ENCODE measurements around the gene FUT6. TPM values are rescaled to one million over a fixed set of nuclear protein-coding genes. Genes with fewer than 3 reads are reported as not detected.

FUT6 gene
- total and polyA plus RNA-seq, 4 donors = 2.6 to 14.0 (median 7.3) TPM

DNA sequence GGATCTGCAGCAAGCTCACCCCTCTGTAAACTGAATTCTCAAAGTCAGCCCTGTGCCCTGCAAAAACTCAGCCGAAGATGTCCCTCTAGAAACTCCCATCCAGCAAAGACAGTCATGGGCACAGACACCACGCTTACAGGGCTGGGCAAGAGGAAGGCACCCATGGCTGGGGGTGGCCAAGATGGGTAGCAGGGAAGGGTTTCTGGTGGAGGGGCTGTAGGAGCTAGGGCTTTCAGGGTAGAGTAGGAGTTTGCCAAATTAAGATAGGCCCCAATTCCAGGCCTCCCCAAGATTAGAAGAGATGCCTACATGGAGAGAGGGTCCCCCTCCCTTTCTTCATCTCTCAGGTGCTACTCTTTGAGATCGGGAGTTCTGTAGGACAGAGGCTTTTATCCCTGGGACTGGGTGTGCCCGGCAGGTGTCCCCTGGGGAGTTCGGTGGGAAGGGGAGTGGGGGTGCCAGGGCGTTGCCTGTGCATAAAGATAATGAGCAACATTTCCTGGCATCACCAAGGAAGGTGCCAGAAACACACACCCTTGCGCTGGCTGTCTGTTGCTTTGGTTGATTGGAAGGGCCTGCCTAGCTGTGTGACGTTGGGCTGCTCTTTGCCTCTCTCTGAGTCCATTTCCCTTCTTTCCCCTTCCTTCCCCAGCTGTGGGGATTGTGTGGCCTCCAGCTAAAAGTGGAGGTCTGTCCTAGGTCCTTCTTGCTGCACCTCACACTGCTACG is 25.2 kb downstream of the FUT6 start:
- H3K4me1 ChIP-seq (ENCODE audit: control insufficient read depth in 4 of 4, insufficient read depth in 4 of 4, low read length in 3 of 4) = peaks cover 0 to 2% (median under 1%) of the 10 kb centered on the region in 4 donors
- H3K27me3 ChIP-seq (ENCODE audit: control insufficient read depth in 4 of 4, insufficient read depth in 4 of 4, low read length in 3 of 4) = no peaks in the 10 kb centered on the region
- H3K27ac ChIP-seq (ENCODE audit: low read depth in 1 of 2, low read length in 2 of 2) = no peak overlapping the region
- H3K9ac ChIP-seq (ENCODE audit: low read depth in 1 of 2, low read length in 2 of 2) = no peak overlapping the region
- TF ChIP-seq, protein P1, sequence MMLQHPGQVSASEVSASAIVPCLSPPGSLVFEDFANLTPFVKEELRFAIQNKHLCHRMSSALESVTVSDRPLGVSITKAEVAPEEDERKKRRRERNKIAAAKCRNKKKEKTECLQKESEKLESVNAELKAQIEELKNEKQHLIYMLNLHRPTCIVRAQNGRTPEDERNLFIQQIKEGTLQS (IDR thresholded peaks at IDR 0.05) = no peak
- no peak for TF ChIP-seq RXRA (IDR thresholded peaks at IDR 0.05)
- TF ChIP-seq RAD21 (IDR thresholded peaks at IDR 0.05) = no peak
- no peak for TF ChIP-seq FOXA1 (IDR thresholded peaks at IDR 0.05)
- H3K36me3 ChIP-seq (ENCODE audit: control insufficient read depth in 4 of 4, insufficient read depth in 3 of 4, low read depth in 1 of 4, low read length in 3 of 4) = peaks cover 0 to 1% (median 0%) of the 10 kb centered on the region in 4 donors
- no peak overlapping the region for H3K4me3 ChIP-seq (ENCODE audit: low read depth in 1 of 3, low read length in 3 of 3)
- H3K9me3 ChIP-seq (ENCODE audit: control insufficient read depth in 4 of 4, low read length in 3 of 4) = no peaks in the 10 kb centered on the region
- 81% methylated on average over 9 of the region's 9 CpGs for WGBS
- no peak for DNase-seq (ENCODE audit: low spot score)

DNA sequence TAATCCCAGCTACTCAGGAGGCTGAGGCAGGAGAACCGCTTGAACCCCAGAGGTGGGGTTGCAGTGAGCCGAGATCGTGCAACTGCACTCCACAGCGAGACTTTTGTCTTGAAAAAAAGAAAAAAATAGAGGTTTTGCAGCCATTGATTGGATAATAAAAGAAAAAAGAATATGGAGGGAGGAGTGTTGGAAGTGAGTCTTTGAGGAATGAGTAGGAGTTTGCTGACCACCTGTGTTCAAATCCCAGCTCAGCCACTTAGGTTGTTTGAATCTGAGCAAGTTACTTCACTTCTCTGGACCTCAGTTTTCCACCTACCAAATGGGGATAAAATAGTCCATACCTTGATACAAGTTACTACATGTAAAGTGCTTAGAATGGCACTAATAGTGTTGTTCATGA is 28.4 kb downstream of the FUT6 start:
- TF ChIP-seq, protein P2, sequence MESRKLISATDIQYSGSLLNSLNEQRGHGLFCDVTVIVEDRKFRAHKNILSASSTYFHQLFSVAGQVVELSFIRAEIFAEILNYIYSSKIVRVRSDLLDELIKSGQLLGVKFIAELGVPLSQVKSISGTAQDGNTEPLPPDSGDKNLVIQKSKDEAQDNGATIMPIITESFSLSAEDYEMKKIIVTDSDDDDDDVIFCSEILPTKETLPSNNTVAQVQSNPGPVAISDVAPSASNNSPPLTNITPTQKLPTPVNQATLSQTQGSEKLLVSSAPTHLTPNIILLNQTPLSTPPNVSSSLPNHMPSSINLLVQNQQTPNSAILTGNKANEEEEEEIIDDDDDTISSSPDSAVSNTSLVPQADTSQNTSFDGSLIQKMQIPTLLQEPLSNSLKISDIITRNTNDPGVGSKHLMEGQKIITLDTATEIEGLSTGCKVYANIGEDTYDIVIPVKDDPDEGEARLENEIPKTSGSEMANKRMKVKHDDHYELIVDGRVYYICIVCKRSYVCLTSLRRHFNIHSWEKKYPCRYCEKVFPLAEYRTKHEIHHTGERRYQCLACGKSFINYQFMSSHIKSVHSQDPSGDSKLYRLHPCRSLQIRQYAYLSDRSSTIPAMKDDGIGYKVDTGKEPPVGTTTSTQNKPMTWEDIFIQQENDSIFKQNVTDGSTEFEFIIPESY (IDR thresholded peaks at IDR 0.05) = no peak
- TF ChIP-seq, protein P3, sequence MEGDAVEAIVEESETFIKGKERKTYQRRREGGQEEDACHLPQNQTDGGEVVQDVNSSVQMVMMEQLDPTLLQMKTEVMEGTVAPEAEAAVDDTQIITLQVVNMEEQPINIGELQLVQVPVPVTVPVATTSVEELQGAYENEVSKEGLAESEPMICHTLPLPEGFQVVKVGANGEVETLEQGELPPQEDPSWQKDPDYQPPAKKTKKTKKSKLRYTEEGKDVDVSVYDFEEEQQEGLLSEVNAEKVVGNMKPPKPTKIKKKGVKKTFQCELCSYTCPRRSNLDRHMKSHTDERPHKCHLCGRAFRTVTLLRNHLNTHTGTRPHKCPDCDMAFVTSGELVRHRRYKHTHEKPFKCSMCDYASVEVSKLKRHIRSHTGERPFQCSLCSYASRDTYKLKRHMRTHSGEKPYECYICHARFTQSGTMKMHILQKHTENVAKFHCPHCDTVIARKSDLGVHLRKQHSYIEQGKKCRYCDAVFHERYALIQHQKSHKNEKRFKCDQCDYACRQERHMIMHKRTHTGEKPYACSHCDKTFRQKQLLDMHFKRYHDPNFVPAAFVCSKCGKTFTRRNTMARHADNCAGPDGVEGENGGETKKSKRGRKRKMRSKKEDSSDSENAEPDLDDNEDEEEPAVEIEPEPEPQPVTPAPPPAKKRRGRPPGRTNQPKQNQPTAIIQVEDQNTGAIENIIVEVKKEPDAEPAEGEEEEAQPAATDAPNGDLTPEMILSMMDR (IDR thresholded peaks at IDR 0.05; ENCODE audit: low read depth, low read length, missing input control) = no peak
- TF ChIP-seq RAD21 (IDR thresholded peaks at IDR 0.05) (no peak), TAF1 (conservative IDR thresholded peaks at IDR 0.05) (no peak), HNF4A (conservative IDR thresholded peaks at IDR 0.05) (no peak), JUND (IDR thresholded peaks at IDR 0.05) (no peak), GABPA (IDR thresholded peaks at IDR 0.05 in 1 of 2, conservative IDR thresholded peaks at IDR 0.05 in 1 of 2) (no peak), FOXA2 (IDR thresholded peaks at IDR 0.05) (no peak), HNF4G (IDR thresholded peaks at IDR 0.05) (no peak), SP1 (IDR thresholded peaks at IDR 0.05) (no peak)
- TF ChIP-seq, protein P4, sequence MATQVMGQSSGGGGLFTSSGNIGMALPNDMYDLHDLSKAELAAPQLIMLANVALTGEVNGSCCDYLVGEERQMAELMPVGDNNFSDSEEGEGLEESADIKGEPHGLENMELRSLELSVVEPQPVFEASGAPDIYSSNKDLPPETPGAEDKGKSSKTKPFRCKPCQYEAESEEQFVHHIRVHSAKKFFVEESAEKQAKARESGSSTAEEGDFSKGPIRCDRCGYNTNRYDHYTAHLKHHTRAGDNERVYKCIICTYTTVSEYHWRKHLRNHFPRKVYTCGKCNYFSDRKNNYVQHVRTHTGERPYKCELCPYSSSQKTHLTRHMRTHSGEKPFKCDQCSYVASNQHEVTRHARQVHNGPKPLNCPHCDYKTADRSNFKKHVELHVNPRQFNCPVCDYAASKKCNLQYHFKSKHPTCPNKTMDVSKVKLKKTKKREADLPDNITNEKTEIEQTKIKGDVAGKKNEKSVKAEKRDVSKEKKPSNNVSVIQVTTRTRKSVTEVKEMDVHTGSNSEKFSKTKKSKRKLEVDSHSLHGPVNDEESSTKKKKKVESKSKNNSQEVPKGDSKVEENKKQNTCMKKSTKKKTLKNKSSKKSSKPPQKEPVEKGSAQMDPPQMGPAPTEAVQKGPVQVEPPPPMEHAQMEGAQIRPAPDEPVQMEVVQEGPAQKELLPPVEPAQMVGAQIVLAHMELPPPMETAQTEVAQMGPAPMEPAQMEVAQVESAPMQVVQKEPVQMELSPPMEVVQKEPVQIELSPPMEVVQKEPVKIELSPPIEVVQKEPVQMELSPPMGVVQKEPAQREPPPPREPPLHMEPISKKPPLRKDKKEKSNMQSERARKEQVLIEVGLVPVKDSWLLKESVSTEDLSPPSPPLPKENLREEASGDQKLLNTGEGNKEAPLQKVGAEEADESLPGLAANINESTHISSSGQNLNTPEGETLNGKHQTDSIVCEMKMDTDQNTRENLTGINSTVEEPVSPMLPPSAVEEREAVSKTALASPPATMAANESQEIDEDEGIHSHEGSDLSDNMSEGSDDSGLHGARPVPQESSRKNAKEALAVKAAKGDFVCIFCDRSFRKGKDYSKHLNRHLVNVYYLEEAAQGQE (IDR thresholded peaks at IDR 0.05) = no peak
- TF ChIP-seq, protein P5, sequence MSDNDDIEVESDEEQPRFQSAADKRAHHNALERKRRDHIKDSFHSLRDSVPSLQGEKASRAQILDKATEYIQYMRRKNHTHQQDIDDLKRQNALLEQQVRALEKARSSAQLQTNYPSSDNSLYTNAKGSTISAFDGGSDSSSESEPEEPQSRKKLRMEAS (IDR thresholded peaks at IDR 0.05) = no peak
- DNase-seq (ENCODE audit: low spot score) = no peak
- Histone ChIP-seq H3K9me3 (ENCODE audit: control insufficient read depth in 4 of 4, low read length in 3 of 4) (no peaks in the 10 kb centered on the region), H3K9ac (ENCODE audit: low read depth in 1 of 2, low read length in 2 of 2) (no peak overlapping the region), H3K27me3 (ENCODE audit: control insufficient read depth in 4 of 4, insufficient read depth in 4 of 4, low read length in 3 of 4) (no peaks in the 10 kb centered on the region), H3K4me1 (ENCODE audit: control insufficient read depth in 4 of 4, insufficient read depth in 4 of 4, low read length in 3 of 4) (peaks cover 0 to 5% (median 4%) of the 10 kb centered on the region in 4 donors), H3K27ac (ENCODE audit: low read depth in 1 of 2, low read length in 2 of 2) (no peak overlapping the region), H3K36me3 (ENCODE audit: control insufficient read depth in 4 of 4, insufficient read depth in 3 of 4, low read depth in 1 of 4, low read length in 3 of 4) (peaks cover 0 to 1% (median 0%) of the 10 kb centered on the region in 4 donors), H3K4me3 (ENCODE audit: low read depth in 1 of 3, low read length in 3 of 3) (no peak overlapping the region)
- 97% methylated on average over 4 of the region's 4 CpGs for WGBS

All from liver (tissue), 9 donors.